Renal cortex interstitium (tissue), 11 donors: ENCODE data around the gene TPRG1L. TPM values are rescaled to one million over a fixed set of nuclear protein-coding genes. Genes with fewer than 3 reads are reported as not detected.

Source experiments
- DNase-seq, 11 donors: peaks; one replicate each; pipeline ENCODE4 v3.0.0-alpha.2; 2013; ENCODE audit warnings: low read depth in 9 of 11, low spot score in 4 of 11; ENCODE audit errors: extremely low read depth in 1 of 11
- polyA plus RNA-seq, 3 donors: library from polyadenylated mRNA; unstranded; fragments of 120-200 nt; gene quantifications; one replicate each; pipeline ENCODE4 v1.2.1, GENCODE V29; 2013; ENCODE audit not compliant: insufficient read length in 3 of 3

Gene TPRG1L
- polyA plus RNA-seq, 3 donors = 42.9 to 44.1 (median 43.2) TPM

DNA sequence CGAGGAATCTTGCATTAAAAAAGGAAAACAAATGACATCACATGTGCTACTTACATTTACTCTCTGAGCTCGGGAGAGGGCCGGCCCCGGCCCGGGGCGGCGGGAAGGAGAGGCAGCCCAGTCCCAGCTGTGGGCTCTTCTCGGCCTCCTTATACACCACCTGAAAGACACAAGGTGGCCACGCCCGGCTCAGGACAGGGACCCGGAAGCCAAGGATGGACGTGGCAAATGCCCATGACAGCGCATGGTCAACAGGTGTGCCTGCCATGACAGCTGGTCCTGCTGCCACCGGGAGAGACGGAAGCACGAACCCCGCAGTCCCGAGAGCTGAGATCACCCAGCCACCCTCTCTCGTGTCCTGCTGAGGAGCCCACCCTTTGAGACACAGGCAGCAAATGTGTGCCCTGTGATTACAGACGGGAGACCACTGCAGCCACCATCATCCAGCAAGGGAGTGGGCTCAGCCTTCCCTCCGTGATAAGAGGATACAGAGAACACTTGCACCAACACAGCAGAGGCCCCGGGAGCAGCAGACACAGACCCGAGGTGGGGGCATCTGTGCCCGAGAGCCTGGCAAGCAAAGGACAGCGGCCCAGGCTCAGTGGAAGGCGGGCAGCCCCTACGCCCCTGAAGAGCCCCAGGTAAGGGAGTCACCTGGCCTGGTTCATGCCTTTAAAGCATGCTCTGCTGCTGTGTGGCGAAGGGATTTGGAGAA is 8.7 kb downstream of the TPRG1L start:
- no peak for DNase-seq

DNA sequence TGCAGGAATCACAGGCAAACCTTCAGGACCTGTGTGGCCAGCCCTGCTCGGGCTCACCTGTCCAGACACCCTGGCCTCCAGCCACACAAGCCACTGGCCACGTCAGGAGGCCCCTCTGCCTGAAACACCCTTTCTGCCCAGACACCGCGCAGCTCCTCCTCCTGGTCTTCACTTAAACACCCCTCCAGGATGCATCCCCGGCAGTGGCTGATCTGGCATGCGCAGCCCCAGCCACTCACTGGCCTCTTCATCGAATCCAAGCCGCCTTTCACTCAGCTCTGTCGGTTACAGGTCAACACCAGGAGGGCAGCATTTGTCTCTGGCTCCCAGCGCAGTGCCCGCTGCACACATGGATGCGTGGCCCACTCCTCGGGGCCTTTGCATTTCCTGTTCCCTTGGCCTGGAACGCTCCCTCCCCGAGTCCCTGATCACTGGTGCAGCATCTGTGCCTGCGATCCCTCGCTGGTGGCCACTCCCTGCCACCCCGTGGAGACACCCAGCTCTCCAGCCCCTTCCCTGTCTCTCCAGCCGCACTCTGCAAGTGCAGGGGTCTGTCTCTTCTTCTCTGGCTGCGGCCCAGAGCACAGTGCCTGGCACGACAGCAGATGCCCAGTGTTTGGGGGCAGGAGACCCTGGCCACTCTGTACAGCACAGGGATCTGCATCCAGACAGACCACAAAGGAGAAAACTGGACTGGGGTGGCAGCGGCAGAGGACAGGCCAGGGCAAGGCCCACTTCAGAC is 9.4 kb downstream of the TPRG1L start:
- no peak for DNase-seq

DNA sequence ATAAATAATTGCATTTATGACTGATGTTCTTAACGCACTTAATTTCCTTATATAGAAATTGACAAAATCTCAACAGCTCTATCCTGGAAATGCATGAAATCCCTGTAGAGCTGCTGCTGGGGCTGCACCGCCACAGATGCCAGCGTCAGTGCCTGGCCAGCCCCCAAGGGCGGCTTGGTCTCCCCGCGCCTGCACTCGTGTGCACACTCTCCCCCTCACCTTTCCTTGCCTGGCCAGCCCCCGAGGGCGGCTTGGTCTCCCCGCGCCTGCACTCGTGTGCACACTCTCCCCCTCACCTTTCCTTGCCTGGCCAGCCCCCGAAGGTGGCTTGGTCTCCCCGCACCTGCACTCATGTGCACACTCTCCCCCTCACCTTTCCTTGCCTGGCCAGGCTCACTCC is 11.3 kb downstream of the TPRG1L start:
- DNase-seq = no peak

DNA sequence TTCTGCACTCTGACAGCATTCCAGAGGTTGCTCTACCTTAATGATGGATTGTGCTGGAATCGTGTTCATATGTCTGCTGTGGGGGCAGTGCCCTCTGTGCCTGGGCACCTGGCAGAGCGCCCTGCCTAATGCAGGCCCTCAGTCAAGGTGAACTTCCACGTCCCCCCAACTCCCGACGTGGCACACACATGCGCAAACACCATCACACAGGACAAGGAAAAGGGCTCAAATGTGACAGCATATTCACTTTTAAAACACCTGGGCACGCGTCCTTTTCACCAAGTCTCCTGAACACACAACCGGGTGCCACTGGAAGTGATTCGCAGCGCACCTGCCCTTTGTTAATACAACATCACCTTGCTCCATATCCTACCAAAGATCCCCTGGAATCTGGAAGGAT is 11.7 kb downstream of the TPRG1L start:
- DNase-seq = no peak

DNA sequence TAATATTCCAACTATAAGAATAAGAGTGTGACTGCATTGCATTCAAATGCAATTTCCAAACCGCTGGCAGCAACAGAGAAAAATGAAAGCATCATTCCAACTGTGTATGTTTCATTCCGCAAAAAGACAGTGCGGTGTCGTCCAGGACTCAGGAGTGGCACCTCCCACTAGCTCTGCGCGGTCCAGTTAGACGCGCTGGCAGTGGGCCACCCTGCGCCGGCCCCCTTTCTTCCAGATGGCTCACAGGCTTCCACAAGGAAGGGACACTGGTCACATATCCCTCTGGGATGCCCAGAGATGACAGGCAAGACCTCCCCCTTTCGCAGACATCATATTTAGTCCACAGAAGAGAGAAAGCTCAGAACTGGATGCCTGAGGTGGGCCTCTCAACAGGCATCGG is 13.2 kb downstream of the TPRG1L start:
- DNase-seq = no peak

DNA sequence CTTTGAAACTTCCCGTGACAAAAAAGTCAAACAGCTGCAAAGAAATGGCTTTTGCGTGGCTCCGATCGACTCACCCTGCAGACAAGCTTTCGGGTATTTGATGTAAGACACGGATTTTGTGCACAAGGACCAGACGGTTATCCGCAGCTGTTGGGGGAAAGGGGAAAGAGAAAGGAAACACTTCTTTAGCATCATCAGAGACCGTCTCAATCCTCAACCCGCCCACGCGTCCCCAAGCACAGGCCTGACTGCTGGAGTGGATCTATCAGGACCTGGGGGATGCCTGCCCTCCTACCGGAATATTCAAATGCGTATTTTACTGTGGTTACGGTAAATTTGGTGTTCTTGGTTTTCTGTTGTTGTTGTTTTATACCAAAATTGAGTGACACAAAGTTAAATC is 13.9 kb downstream of the TPRG1L start:
- DNase-seq = no peak

DNA sequence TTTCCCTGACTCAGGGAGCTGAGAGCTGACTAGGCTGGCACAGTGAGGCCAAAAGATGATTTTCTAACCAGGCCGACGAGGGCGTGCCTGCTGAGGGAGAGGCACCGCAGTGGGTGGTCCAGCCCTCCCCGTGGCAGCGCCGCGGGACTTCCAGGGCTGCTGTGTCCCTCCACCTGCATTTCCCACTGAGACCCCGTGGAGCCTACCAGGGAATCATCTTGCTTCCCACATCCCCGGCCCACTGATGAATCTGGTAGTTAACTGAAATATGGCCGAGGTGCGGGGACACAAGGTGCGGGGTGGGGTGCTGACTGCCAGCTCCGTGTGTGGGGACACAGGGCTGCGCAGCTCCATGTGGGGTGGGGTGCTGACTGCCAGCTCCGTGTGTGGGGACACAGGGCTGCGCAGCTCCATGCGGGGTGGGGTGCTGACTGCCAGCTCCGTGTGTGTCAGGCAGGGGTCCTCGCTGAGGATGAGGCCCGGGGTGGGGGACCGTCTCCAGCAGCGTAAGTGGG is 14.6 kb downstream of the TPRG1L start:
- DNase-seq = no peak

DNA sequence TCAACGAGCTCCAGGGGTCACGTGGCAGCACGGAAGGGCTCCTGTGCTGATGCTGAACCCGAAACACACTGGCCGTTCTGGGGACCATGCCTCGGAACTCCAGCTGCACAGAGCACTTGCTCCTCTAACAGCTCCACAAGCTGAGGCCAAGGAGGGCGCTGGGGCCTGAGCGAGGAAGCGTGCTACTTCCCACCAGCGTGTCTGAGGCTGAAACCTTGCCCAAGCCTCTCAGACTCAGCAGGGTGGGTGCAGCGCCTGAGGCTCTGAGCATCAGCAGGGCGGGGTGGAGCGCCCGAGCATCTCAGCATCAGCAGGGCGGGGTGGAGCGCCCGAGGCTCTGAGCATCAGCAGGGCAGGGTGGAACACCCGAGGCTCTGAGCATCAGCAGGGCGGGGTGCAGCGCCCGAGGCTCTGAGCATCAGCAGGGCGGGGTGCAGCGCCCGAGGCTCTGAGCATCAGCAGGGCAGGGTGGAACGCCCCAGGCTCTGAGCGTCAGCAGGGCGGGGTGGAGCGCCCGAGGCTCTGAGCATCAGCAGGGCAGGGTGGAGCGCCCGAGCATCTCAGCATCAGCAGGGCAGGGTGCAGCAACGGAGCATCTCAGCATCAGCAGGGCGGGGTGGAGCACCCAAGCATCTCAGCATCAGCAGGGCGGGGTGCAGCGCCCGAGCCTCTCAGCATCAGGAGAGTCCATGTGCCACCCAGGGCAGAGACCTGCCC is 15.5 kb downstream of the TPRG1L start:
- DNase-seq = no peak

DNA sequence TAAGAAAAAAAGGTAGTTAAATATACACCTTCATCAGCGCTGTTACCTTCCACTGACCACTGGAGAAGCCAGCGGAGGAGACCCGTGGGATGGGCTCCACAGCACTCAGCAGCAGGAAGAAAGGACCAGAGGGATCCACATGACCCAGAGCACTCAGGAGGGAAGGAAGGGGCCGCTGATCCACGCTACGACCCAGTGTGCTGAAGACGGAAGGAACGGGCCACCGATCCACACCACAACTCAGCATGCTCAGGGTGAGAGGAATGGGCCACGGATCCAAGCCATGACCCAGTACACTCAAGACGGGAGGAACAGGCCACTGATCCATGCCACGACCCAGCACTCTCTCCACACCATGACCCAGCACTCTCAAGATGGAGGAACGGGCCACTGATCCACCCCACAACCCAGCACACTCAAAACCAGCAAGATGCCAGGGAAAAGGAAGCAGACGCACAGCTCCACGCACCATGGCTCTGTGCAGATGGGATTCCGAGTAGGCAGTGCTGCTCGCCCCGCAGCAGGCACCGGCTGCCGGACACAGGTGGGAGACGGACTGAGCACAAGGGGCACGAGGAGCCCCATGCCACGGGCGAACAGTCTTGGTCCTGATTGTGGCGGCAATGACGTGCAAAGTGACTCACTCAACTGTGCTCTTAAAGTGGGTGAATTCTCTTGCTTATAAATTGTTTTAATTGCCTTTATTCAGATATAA is 16.4 kb downstream of the TPRG1L start:
- no peak for DNase-seq

DNA sequence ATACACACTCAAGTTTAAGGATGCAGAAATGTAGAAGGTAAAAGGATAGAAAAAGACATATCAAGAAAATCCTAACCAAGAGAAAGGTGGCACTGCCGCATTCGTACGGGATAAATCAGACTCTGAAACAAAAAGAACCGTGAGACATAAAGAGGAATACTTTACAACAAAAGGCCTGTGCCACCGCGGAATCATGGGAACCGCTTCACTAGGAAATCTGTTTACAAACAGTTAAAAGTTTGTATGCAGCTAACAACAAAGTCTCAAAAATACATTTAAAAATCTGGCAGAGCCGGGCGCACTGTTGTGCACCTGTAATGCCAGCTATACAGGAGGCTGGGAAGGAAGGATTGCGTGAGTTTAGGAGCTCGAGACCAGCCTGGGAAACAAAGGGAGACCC is 17.0 kb downstream of the TPRG1L start:
- no peak for DNase-seq

DNA sequence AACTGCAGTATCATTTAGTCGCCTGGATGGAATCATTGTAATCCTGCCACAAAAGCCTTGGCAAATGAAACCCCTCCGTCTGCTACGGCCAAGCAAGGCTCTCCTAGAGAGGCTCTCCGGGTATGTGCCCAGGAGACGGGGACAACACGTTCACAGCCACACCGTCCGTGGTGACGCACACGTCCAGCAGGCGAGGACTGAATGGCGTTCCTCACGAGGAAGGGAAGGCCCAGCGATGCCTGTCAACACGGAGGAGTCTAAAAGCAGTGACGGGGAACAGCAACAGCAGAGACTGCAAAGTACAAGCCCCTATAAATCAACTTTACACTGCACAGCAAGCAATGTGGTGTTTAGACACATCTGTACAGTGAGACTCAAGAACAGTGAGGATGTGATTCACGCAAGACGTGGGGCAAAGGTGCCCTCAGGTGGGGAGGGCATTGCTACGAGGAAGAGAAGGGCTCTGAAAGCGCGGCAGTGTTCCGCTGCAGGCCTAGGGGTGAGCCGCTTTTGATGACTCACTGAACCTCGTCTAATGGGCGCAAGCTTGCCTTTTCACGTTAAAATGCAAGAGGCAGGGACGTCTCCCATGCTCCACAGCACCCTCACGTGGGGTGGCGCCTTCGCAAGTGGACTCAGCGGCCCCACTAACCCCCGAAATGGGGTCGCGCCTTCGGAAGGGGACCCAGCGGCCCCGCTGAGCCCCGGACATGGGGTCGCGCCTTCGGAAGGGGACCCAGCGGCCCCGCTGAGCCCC is 18.3 kb downstream of the TPRG1L start:
- DNase-seq = no peak

DNA sequence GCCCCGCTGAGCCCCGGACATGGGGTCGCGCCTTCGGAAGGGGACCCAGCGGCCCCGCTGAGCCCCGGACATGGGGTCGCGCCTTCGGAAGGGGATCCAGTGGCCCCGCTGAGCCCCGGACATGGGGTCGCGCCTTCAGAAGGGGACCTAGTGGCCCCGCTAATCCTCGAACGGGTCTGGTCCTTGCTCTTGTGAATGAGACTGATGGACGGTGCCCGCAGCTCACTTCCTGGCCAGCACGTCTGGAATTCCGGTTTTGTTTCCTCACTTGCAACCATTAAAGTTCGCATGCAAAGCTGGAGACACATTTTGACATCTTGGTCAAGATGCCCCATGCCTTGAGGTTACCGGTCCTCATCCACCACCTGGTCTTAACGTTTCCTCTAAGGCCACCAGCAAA is 19.5 kb downstream of the TPRG1L start:
- no peak for DNase-seq

DNA sequence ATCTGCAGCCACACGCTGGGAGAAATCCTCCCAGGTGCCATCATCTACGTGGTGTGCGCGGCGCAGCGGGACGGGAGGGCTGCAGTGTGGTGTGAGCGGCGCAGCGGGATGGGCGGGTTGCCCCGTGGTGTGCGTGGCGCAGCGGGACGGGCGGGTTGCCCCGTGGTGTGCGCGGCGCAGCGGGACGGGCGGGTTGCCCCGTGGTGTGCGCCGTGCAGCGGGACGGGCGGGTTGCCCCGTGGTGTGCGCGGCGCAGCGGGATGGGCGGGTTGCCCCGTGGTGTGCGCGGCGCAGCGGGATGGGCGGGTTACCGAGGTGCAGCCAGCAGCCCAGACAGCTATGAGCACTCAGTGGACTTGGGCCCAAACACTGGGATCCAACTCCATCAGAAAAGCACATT is 20.4 kb downstream of the TPRG1L start:
- DNase-seq = no peak

DNA sequence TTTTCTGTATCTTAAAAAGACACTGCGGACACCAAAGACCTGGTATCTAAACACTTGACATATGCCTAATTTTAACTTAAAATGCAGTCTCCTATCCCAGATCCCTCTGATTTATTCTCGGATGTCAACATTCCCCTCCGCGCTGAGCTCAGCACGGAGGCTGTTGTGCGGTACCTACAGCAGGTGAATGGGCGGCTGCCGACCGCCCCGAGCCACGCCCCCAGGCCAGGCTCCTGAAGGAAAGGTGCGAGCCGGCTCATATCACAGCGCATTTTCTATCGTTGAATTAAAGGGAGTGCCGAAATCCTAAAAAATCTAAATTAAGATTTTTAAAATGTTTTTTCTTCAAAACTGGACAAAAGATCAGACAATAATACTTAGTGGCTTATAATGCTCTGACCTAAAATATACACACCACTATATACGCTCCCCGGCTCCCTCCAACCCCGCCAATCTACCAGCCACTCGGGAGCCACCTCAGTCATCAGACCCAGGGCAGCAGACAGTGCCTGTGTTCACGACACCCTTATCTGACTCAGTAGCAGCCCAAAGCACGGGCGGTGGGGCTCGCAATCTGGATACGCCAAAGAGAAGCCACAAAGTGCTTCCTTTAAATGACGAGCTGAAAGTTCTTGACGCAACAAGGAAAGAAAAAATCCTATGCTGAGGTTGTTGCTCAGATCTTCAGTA is 21.0 kb downstream of the TPRG1L start:
- DNase-seq = no peak

DNA sequence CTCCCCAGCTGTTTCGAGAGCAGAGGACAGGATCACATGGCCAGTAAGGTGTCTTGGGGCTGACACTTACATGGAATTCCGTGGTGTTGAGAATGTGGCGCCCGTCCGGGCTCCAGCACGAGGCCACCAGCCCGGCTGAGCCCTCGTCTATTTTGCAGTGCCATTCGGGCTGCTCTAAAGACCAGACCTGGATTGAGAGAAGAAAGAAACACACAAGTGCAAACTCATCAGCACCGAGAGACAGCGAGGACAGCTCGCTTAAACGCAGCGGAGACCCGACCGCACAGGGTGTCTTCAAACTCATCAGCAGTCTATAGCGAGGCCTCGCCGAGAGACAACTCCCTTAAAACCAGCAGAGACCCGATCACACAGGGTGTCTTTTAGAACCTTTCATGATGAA is 21.8 kb downstream of the TPRG1L start:
- DNase-seq = no peak

DNA sequence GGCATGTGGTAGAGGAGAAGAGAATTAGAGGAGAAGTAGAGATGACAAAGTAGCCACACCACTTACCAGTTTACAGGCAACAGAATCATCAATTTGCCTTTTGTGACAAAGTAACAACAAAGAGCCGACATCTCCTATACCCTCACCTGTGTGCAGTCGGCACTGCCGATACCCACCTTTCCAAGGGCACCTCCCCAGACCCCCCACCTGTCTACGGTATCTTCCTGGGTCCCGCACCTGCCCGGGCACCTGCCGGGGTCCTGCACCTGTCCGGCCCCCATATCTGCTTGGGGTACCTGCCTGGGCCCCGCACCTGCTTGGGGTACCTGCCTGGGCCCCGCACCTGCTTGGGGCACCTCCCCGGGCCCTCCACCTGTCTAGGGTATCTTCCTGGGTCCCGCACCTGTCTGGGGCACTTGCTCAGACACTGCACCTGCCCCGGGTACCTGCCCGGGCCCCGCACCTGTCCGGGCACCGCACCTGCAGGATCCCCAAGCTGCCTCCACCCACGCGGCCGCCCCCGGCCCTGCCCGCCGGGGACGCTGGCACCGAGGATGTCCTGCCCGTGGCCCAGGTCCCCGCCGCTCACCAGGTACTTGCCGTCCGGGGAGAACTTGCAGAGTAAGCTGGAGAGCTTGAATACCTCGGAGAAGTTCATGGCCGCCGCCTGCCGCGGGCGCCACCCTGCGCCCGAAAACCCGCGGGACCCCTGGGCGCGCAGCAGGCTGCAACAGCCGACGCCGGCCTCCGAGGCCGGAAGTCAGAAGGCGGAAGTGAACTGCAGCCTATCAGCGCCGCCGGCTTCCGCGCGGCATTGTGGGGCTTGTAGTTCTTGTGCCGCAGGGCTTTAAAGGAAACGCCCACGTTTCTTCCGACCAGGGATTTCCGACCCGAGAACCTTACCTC is 24.8 kb downstream of the TPRG1L start, which contains the start of gene WRAP73:
Gene WRAP73, minus strand, starts transcription at position 762 of the 906 bp plus-strand sequence. Its CDS starts 104 bp downstream, at position 658.
- peak; percentile 65 to 88 (median 85) for DNase-seq
